Activated T-cell treated with anti-CD3 and anti-CD28 coated beads, Interleukin-2, amount 50 U/mL, for 24 hours (primary cell): ENCODE results near the gene SNX10.
"Not testable (repeated sequence)": the region's sequence is repeated elsewhere in the genome, so short reads cannot be mapped to it uniquely, and the experiment has no call there.

ENCODE experiments used
- DNase-seq: peaks from one replicate; pipeline ENCODE4 v3.0.0-alpha.2; 2020
- H3K27ac Mint-ChIP-seq: 2 replicates; pipeline ENCODE4 v1.8.0; 2020; ENCODE audit warnings: mild to moderate bottlenecking, mixed read lengths
- H3K27me3 Mint-ChIP-seq: 2 replicates; pipeline ENCODE4 v1.8.0; 2020; ENCODE audit warnings: mixed read lengths
- H3K36me3 Mint-ChIP-seq: 2 replicates; pipeline ENCODE4 v1.8.0; 2020; ENCODE audit warnings: low read depth, mixed read lengths
- H3K4me1 Mint-ChIP-seq: 2 replicates; pipeline ENCODE4 v1.8.0; 2020; ENCODE audit warnings: low read depth, mixed read lengths
- H3K4me3 Mint-ChIP-seq: 2 replicates; pipeline ENCODE4 v1.8.0; 2020; ENCODE audit warnings: mild to moderate bottlenecking, moderate library complexity, mixed read lengths
- H3K9me3 Mint-ChIP-seq: 2 replicates; pipeline ENCODE4 v1.8.0; 2020; ENCODE audit warnings: mixed read lengths

The SNX10 gene

DNA sequence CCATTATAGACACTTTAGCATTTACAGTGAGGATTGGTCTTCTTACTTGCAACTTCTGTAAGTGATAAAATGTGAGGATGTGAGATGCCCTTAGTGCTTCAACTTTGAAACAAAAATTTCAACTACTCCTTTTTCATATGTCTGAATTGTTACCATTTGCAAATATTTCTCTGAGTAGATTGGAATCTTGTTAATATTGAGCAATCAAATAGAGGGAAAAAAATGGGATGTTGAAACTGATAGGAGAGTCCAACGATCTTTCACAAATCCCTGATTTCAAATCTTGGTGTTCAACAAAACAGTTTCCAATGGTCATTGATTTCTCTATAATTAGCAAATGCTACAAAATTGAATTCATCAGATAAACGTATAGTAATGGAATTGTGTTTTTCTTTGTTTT, 5.5 kb upstream of the SNX10 start:
- no peak for DNase-seq
- Mint-ChIP-seq H3K9me3 (no peaks in the 10 kb centered on the region), H3K4me3 (no peak overlapping the region), H3K36me3 (no peaks in the 10 kb centered on the region), H3K27me3 (no peaks in the 10 kb centered on the region), H3K27ac (no peak overlapping the region), H3K4me1 (peaks cover under 1% of the 10 kb centered on the region)

DNA sequence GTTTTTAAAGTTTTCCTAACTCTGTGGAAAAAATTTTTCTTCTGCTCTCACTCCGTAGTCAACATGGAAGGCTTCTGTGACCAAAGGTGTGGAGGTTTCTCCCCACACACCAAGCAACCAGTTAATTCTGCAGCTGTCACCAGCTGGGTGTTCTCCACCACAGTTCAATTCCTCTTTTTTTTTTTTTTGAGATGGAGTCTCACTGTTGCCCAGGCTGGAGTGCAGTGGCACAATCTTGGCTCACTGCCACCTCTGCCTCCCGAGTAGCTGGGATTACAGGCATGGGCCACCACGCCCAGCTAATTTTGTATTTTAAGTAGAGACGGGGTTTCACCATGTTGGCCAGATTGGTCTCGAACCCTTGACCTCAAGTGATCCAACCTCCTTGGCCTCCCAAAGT, 3.5 kb upstream of the SNX10 start:
- not testable (repeated sequence) for DNase-seq, H3K27ac Mint-ChIP-seq, H3K4me3 Mint-ChIP-seq, H3K9me3 Mint-ChIP-seq, H3K27me3 Mint-ChIP-seq, H3K36me3 Mint-ChIP-seq
- H3K4me1 Mint-ChIP-seq: peaks cover 15% of the 10 kb centered on the region

DNA sequence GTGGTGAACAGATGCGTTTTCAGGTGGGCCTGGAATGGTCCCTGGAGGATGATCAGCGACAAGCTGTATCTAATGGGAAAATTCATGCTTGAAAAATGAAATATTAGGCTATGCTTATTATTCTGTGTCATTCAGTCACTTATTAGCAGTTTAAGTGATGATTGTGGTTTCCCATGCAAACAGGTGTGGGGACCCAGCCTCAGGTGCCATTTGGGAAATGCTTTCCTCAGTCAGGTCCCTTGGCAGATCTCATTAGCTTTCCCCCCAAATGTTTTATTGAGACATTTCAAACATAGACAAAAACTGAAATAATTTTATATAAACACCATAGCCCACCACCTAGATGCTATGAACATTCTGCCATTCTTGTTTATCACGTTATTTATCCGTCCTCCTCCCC, 411 bp upstream of the SNX10 start:
- no peaks in the 10 kb centered on the region for H3K9me3 Mint-ChIP-seq
- H3K4me1 Mint-ChIP-seq: peaks cover 41% of the 10 kb centered on the region
- peaks cover 17% of the 10 kb centered on the region for H3K36me3 Mint-ChIP-seq
- H3K27me3 Mint-ChIP-seq: no peaks in the 10 kb centered on the region
- peak overlapping the region; percentile 91 for H3K4me3 Mint-ChIP-seq
- H3K27ac Mint-ChIP-seq: peak overlapping the region; percentile 78
- no peak for DNase-seq

DNA sequence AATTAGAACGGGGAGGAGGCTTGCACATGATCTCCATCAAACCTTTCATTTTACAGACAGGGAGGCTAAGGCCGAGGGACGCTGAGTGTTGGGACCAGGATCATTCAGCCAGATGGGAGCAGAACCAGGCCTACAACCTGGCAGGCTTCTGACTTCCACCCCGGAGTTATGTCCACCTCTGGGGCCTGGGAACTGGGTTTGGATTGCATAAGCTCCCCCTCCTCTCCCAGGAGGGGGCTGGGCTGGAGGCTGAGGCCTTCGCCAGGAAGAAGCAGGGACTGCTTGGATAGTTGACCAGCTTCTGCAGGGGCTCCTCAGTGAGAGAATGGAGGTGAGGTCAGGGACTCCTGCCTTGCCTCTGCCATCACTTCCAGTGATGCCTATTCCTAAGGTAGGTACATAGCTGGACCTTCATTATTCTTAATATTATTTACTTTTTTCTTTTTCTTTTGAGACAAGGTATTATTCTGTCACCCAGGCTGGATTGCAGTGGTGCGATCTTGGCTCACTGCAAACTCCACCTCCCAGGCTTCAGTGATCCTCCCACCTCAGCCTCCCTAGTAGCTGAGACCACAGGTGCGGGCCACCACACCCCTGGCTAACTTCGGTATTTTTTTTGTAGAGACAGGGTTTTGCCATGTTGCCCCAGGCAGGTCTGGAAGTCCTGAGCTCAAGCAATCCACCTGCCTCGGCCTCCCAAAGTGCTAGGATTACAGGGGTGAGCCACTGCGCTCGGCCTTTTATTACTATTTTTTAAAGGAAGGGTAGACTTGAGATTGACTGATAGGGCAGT, 1.3 kb downstream of the SNX10 start:
- Mint-ChIP-seq H3K4me3 (peak overlapping the region; percentile 91), H3K9me3 (no peaks in the 10 kb centered on the region), H3K4me1 (peaks cover 41% of the 10 kb centered on the region), H3K27me3 (no peaks in the 10 kb centered on the region), H3K36me3 (peaks cover 17% of the 10 kb centered on the region), H3K27ac (peak overlapping the region; percentile 93)
- DNase-seq: no peak

DNA sequence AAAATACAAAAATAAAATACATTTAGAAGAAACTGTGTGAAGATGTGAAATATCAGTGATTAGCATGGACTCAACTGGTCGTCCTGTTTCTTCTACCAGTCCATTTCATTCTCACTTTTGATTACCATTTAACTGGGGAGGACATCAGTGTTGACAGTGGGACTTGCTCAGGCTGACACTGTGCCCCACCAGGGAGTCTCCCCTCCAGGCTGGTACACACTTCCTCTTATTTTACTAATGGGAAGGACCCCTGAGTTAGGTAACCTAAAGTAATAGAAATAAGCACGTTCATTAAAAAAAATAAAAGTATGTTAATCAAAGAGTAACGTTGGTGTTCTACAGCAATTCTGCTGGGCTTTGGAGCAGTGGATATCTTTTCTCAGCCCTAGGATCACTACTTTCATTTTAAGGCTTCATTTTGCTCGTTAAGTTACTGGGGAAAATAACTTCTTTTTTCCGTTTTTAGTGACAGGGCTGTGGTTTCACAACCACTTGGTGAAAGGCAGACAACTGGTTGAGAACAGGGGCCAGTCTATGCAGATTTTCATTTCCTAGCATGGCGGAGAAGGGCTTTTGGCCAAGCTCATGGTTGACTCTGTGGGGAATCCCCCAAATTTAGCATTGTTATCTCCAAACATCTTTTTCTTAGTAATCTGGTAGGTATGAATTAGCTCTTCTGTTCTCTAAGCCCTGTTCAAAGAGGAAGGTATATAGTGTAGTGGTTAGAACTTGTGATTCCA, 2.1 kb downstream of the SNX10 start:
- Mint-ChIP-seq H3K9me3 (no peaks in the 10 kb centered on the region), H3K4me1 (peaks cover 41% of the 10 kb centered on the region), H3K27ac (peak overlapping the region; percentile 93), H3K27me3 (no peaks in the 10 kb centered on the region), H3K4me3 (peak overlapping the region; percentile 91), H3K36me3 (peaks cover 20% of the 10 kb centered on the region)
- peak; percentile 53 for DNase-seq

DNA sequence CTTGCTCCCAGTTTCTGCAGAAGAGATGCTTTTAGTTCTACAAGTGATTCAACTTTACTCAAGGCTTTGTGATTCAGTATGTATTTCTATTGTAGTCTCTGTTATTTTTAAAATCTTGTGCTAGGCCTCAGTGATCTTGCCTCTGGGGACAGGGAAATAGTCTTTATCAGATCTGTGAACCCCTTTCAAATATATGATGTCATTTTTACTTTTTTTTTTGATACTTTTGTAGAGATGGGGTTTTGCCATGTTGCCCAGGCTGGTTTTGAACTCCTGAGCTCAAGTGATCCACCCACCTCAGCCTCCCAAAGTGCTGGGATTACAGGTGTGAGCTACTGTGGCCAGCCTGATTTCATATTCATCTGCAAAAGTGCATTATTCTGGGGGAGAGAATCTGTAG, 3.4 kb downstream of the SNX10 start:
- Mint-ChIP-seq H3K27ac (peak overlapping the region; percentile 93), H3K27me3 (no peaks in the 10 kb centered on the region), H3K4me1 (peaks cover 41% of the 10 kb centered on the region), H3K36me3 (peaks cover 24% of the 10 kb centered on the region), H3K4me3 (peak overlapping the region; percentile 91), H3K9me3 (no peaks in the 10 kb centered on the region)
- no peak for DNase-seq

DNA sequence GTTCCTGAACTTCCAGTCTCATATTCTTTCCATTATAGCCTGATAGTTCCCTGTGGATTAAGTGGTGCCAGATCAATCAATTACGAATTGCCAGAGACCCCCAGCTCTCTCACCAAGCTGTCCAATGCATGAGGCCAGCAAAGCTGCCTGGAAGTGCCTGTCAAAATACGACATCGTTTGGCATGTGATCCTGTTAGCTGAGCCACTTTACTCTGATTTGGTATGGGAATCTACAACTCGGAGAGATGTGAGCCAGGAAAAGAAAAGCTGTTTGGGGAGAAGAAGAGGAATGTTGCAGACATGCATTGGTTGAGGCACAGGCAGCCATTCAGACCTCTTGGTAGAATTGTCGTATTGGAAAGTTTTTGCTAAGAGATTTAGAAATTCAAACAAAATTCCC, 3.9 kb downstream of the SNX10 start:
- Mint-ChIP-seq H3K36me3 (peaks cover 26% of the 10 kb centered on the region), H3K27me3 (no peaks in the 10 kb centered on the region), H3K4me1 (peaks cover 41% of the 10 kb centered on the region), H3K27ac (peak overlapping the region; percentile 16), H3K9me3 (no peaks in the 10 kb centered on the region), H3K4me3 (no peak overlapping the region)
- DNase-seq: no peak

DNA sequence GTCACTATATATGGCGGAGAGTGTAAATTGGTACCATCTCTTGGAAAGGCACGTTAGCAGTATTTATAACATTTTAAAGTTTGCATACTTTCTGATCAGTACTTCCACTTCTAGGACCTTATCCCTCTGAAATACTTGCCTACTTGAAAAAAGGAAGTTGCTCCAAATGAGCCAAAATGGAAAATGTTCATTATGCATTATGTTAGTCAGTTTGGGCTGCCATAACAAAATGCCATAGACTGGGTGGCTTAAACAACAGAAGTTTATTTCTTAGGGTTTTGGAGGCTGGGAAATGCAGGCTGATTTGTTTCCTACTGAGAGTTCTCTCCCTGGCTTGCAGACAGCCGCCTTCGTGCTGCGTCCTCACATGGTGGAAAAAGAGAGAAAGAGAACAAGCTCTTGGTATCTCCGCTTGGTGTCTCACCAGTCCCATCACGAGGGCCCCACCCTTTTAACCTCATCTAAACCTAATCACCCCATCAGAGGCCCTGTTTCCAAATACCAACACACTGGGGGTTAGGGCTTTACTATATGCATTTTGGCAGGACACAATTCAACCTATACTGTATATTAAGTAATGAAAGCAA, 6.9 kb downstream of the SNX10 start:
- H3K27me3 Mint-ChIP-seq: no peaks in the 10 kb centered on the region
- H3K4me1 Mint-ChIP-seq: peaks cover 22% of the 10 kb centered on the region
- no peak for DNase-seq
- peaks cover 36% of the 10 kb centered on the region for H3K36me3 Mint-ChIP-seq
- H3K27ac Mint-ChIP-seq: no peak overlapping the region
- H3K9me3 Mint-ChIP-seq: no peaks in the 10 kb centered on the region
- no peak overlapping the region for H3K4me3 Mint-ChIP-seq

DNA sequence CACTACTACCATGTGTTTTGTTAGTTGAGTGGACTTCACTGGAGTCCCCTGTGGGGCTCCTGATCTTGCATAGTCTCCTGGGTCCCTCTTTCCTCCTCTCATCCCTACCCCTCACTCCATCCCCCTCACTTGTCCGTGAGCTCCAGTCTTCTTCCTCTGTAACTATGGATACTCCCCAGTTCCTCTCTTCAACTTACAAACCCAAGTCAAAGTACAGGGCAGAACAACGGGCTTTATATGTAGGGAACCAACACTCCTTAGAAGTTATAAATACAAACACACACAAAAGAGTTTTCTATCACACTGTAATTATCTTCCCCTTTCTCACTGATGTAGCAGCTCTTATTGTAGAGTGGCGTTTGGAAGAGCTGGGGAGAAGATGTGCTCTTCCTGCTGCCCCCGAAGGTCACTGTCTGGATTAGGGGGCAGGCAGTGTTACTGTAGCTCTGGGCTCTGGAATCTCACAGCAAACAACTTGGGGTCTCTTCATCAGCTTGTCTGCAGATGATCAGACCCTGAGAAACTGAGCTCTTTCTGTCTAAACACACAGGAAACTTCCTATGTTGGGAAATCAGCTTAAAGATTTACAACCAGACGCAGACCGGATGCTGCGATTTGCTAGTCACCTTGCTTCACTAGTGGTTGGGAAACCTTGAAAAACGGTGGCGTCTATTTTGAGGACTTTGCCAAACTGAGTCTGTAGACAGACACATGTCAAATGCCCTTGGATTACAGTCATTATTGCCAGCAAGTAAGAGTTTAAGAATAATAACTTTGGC, 13.6 kb downstream of the SNX10 start:
- DNase-seq: no peak
- Mint-ChIP-seq H3K4me3 (no peak overlapping the region), H3K4me1 (peaks cover 10% of the 10 kb centered on the region), H3K27me3 (no peaks in the 10 kb centered on the region), H3K27ac (peak overlapping the region; percentile 18), H3K9me3 (no peaks in the 10 kb centered on the region), H3K36me3 (peaks cover 41% of the 10 kb centered on the region)

DNA sequence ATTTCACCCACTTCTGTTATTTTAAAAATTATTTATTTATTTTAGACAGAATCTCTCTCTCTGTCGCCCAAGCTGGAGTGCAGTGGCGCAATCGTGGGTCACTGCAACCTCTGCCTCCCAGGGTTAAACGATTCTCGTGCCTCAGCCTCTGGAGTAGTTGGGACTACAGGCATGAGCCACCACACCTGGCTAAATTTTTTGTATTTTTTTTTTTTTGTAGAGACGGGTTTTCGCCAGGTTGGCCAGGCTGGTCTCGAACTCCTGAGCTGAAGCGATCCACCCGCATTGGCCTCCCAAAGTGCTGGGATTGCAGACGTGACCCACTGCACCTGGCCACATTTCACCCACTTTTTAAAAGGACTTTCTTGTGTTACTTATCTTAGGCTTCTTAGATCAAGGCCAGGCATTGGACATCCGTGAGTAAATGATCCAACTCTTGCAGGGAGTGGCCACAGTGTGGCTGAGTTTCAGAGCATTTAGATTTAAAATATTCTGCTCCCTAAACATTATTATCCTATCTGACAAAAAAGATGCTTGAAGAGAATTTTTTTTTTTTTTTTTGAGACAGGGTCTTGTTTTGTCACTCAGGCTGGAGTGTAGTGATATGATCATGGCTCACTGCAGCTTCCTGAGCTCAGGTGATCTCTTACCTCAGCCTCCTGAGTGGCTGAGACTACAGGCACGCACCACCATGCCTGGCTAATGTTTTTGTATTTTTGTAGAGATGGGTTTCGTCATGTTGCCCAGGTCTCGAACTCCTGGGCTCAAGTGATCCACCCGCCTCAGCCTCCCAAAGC, 14.4 kb downstream of the SNX10 start:
- peaks cover 10% of the 10 kb centered on the region for H3K4me1 Mint-ChIP-seq
- no peaks in the 10 kb centered on the region for H3K9me3 Mint-ChIP-seq
- no peak for DNase-seq
- H3K36me3 Mint-ChIP-seq: peaks cover 35% of the 10 kb centered on the region
- no peak overlapping the region for H3K27ac Mint-ChIP-seq
- no peak overlapping the region for H3K4me3 Mint-ChIP-seq
- no peaks in the 10 kb centered on the region for H3K27me3 Mint-ChIP-seq

DNA sequence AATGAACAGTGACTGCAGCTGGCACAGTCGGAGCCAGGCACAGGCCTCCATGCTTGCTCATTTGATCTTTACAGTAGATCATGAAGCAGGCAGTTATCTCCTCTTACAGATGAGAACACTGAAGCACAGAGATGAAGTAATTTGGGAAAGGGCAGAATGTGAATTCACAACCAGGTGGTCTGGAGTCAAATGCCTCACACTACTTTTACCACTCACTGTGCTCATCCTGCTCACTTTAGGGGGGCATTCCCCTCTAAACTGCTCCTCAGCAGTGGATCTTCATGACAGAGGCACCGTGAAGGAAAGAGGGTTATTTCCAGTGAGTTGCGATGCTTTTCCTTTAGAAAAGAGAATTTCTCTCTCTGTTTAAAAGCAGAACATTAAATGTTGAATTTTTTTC, 15.1 kb downstream of the SNX10 start:
- Mint-ChIP-seq H3K27ac (no peak overlapping the region), H3K4me1 (peaks cover 10% of the 10 kb centered on the region), H3K4me3 (no peak overlapping the region), H3K9me3 (no peaks in the 10 kb centered on the region), H3K27me3 (no peaks in the 10 kb centered on the region), H3K36me3 (peaks cover 36% of the 10 kb centered on the region)
- no peak for DNase-seq

DNA sequence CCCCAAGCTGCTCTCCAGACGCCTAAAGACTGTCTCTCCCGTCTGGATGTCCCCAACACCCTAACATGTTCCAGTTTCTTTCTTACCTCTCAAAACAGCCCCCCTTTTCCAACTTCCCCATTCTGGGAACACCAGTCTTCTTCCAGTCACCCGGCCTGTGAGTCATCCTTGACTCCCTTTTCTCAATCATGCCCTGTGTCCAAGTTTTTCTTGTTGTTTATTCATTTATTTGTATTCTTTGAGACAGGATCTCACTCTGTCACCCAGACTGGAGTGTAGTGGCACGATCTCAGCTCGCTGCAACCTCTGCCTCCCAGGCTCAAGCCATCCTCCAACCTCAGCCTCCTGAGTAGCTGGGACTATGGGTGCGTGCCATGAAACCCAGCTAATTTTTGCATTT, 15.6 kb downstream of the SNX10 start:
- peaks cover 10% of the 10 kb centered on the region for H3K4me1 Mint-ChIP-seq
- no peak overlapping the region for H3K4me3 Mint-ChIP-seq
- H3K36me3 Mint-ChIP-seq: peaks cover 33% of the 10 kb centered on the region
- H3K27ac Mint-ChIP-seq: no peak overlapping the region
- no peak for DNase-seq
- no peaks in the 10 kb centered on the region for H3K27me3 Mint-ChIP-seq
- H3K9me3 Mint-ChIP-seq: no peaks in the 10 kb centered on the region

DNA sequence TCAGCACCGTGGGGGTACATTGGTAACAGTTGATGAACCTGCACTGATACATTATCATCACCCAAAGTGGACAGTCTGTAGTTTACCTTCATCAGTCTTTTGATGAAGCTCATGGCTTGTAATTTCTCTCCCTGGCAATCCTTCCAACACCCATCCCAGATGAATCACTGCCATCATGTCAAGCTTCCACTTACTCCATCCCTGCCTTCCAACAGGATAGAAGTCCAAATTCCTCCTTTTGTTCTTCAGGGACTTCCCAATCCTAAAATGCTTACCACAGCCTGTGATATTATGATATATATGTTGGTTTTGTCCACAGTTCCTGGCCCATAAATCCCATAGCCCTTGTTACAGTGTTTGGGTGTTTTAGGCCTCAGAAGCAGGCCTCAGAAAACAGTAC, 16.1 kb downstream of the SNX10 start:
- Mint-ChIP-seq H3K4me1 (peaks cover 10% of the 10 kb centered on the region), H3K27ac (no peak overlapping the region), H3K27me3 (no peaks in the 10 kb centered on the region), H3K36me3 (peaks cover 28% of the 10 kb centered on the region), H3K9me3 (no peaks in the 10 kb centered on the region), H3K4me3 (no peak overlapping the region)
- DNase-seq: no peak

DNA sequence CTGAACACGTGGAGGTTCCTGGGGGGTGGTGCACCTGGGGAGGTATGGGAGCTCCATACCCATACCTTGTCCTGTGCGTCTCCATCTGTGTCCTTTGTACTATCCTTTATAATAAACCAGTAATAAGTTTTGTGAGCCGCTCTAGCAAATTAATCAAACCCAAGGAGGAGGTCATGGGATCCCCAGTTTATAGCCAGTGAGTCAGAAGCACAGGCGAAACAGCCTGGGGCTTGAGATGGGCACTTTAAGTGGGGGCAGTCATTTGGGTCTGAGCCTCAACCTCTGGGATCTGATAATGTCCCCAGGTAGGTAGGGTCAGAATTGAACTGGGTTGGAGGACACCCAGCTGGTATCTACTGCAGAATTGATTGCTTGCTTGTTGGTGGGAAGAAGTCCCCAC, 16.9 kb downstream of the SNX10 start:
- Mint-ChIP-seq H3K27me3 (no peaks in the 10 kb centered on the region), H3K4me1 (peaks cover 10% of the 10 kb centered on the region)

More for the DNA sequence above, 16.9 kb downstream of the SNX10 start:
- Mint-ChIP-seq H3K36me3 (peaks cover 24% of the 10 kb centered on the region), H3K4me3 (no peak overlapping the region), H3K27ac (no peak overlapping the region), H3K9me3 (no peaks in the 10 kb centered on the region)
- DNase-seq: no peak
